B cell (primary cell): Measurements from ENCODE around the gene DIP2A. TPM values are rescaled to one million over a fixed set of nuclear protein-coding genes. Genes with fewer than 3 reads are reported as not detected.

Source experiments
- ATAC-seq: fragments of 200-7000 bp; cut with Tn5 transposase; one replicate; pipeline ENCODE4 v1.10.0; 2021; ENCODE audit warnings: low read depth, mild to moderate bottlenecking, moderate number of reproducible peaks, moderate library complexity
- CTCF ChIA-PET: fragments of 350-600 bp; sonication (Branson Sonifier 250); formaldehyde crosslinking; loops from one replicate; lab custom pipeline; 2021; ENCODE audit warnings: antibody characterized with exemption, inconsistent platforms; lab: Charles Lee
- POLR2A ChIA-PET: fragments of 350-600 bp; sonication (Branson Sonifier 250); formaldehyde crosslinking; loops from one replicate; lab custom pipeline; 2021; ENCODE audit warnings: antibody characterized with exemption; lab: Charles Lee
- DNase-seq: peaks from one replicate; pipeline ENCODE4 v3.0.0; 2013
- H2AFZ ChIP-seq: 2 replicates; pipeline ENCODE4 v1.6.1; 2012; ENCODE audit warnings: mild to moderate bottlenecking, low read depth, low read length; ENCODE audit not compliant: insufficient read depth, poor library complexity, severe bottlenecking
- H3K27ac ChIP-seq, 2 donors: 1 replicate in 1 of 2; 2 replicates in 1 of 2; pipeline ENCODE4 v1.5.1; 2012 to 2013; ENCODE audit warnings: low read length in 2 of 2, mild to moderate bottlenecking in 2 of 2, moderate library complexity in 1 of 2
- H3K27me3 ChIP-seq, 4 experiments: fragments of 200-600 bp in 1 of 4; sonication (generic) in 1 of 4; replicated peaks in 1 of 4; 1 replicate in 2 of 4; 2 replicates in 2 of 4; pipeline versions ENCODE4 v1.6.1 to v1.7.0; 2013 to 2016; ENCODE audit warnings: low read length in 3 of 4, mild to moderate bottlenecking in 2 of 4, mixed read lengths in 1 of 4, moderate library complexity in 1 of 4; ENCODE audit not compliant: insufficient read depth in 4 of 4, control insufficient read depth in 3 of 4; ENCODE audit errors: control extremely low read depth in 1 of 4
- H3K36me3 ChIP-seq, 2 experiments: replicated peaks in 1 of 2; 1 replicate in 1 of 2; 2 replicates in 1 of 2; pipeline versions ENCODE4 v1.6.1 to v1.7.1; 2013; ENCODE audit warnings: low read length in 1 of 2; ENCODE audit not compliant: insufficient read depth in 2 of 2, control insufficient read depth in 1 of 2; ENCODE audit errors: control extremely low read depth in 1 of 2, extremely low read depth in 1 of 2
- H3K4me1 ChIP-seq, 2 donors: fragments of 200-600 bp in 1 of 2; sonication (generic) in 1 of 2; 1 replicate in 1 of 2; 2 replicates in 1 of 2; pipeline versions ENCODE4 v1.5.1 to v1.6.1; 2013 to 2017; ENCODE audit warnings: low read length in 2 of 2; ENCODE audit not compliant: control insufficient read depth in 2 of 2, insufficient read depth in 2 of 2
- H3K4me2 ChIP-seq: replicated peaks from 2 replicates; pipeline ENCODE3; 2012; ENCODE audit warnings: mild to moderate bottlenecking, low read depth, low read length; ENCODE audit not compliant: poor library complexity, severe bottlenecking
- H3K4me3 ChIP-seq, 5 experiments: fragments of 200-600 bp in 1 of 5; sonication (generic) in 1 of 5; 1 replicate in 3 of 5; 2 replicates in 2 of 5; pipeline versions ENCODE4 v1.5.1 to v1.7.0; 2011 to 2016; ENCODE audit warnings: low read length in 4 of 5, mild to moderate bottlenecking in 4 of 5, low read depth in 2 of 5, control low read depth in 1 of 5, moderate library complexity in 1 of 5; ENCODE audit not compliant: insufficient read depth in 1 of 5; ENCODE audit errors: control extremely low read depth in 1 of 5, extremely low read depth in 1 of 5
- H3K79me2 ChIP-seq: fragments of 200-600 bp; sonication (generic); one replicate; pipeline ENCODE4 v1.6.0; 2016; ENCODE audit warnings: low read length; ENCODE audit not compliant: control insufficient read depth, insufficient read depth
- H3K9ac ChIP-seq: fragments of 200-600 bp; sonication (generic); 2 replicates; pipeline ENCODE4 v1.6.1; 2017; ENCODE audit warnings: mild to moderate bottlenecking, low read length, moderate library complexity
- H3K9me3 ChIP-seq, 3 donors: one replicate each; pipeline versions ENCODE4 v1.6.1 to v1.7.1; 2013; ENCODE audit warnings: low read length in 2 of 3; ENCODE audit not compliant: control insufficient read depth in 2 of 3, insufficient read depth in 1 of 3; ENCODE audit errors: control extremely low read depth in 1 of 3
- H4K20me1 ChIP-seq: 2 replicates; pipeline ENCODE4 v1.6.0; 2012; ENCODE audit warnings: mild to moderate bottlenecking, low read length; ENCODE audit not compliant: insufficient read depth, control insufficient read depth, poor library complexity, severe bottlenecking
- H3K27ac Mint-ChIP-seq: one replicate; pipeline ENCODE4 v1.8.0; 2021; ENCODE audit warnings: mixed read lengths
- H3K27me3 Mint-ChIP-seq: one replicate; pipeline ENCODE4 v1.8.0; 2021; ENCODE audit warnings: mixed read lengths
- H3K4me1 Mint-ChIP-seq: one replicate; pipeline ENCODE4 v1.8.0; 2021; ENCODE audit warnings: mixed read lengths
- H3K4me3 Mint-ChIP-seq: one replicate; pipeline ENCODE4 v1.8.0; 2021; ENCODE audit warnings: mixed read lengths
- H3K9me3 Mint-ChIP-seq: one replicate; pipeline ENCODE4 v1.8.0; 2022; ENCODE audit warnings: mixed read lengths; ENCODE audit not compliant: insufficient read depth
- EZH2 ChIP-seq: IDR thresholded peaks from 2 replicates; pipeline ENCODE4 v1.6.1; 2012; ENCODE audit warnings: borderline replicate concordance, low read depth, mild to moderate bottlenecking, moderate library complexity, low read length; ENCODE audit not compliant: insufficient read depth, poor library complexity, severe bottlenecking
- WGBS: methylation state at CpG from one replicate; pipeline ENCODE4 v1.1.5; 2013; ENCODE audit warnings: missing lambda C conversion rate; ENCODE audit not compliant: insufficient coverage; 5-methylcytosine and 5-hydroxymethylcytosine counted together
- intact Hi-C: fragments of 100-400 bp; cut with micrococcal nuclease; formaldehyde crosslinking; loops from one replicate; pipeline ENCODE4 v1.10.0; 2022
- polyA plus RNA-seq: library from polyadenylated mRNA; depleted of rRNA; stranded (reverse); fragments of >200 nt; gene quantifications from 2 replicates; pipeline ENCODE4 v1.2.3, GENCODE V29; 2012
- total RNA-seq, 2 donors: library from RNA; stranded (reverse); fragments of 120-200 nt in 1 of 2; gene quantifications; 1 replicate in 1 of 2; 2 replicates in 1 of 2; pipeline versions ENCODE4 v1.2.3 to v1.2.4, GENCODE V29; 2013 to 2022
- TF ChIP-seq, protein P1 (sequence below): fragments of 200-600 bp; IDR thresholded peaks from one replicate; pipeline ENCODE4 v1.8.0; 2022; ENCODE audit warnings: antibody characterized with exemption, mild to moderate bottlenecking

The DIP2A gene
- total and polyA plus RNA-seq, 2 donors (not counting 1 experiment from before 2014, with no cell fraction given): 40.4 to 59.0 TPM

GRCh38 chr21:46469275-46469674 lies 10.6 kb downstream of the DIP2A start:
- H3K27me3 Mint-ChIP-seq: no peaks in the 10 kb centered on the region

DNA sequence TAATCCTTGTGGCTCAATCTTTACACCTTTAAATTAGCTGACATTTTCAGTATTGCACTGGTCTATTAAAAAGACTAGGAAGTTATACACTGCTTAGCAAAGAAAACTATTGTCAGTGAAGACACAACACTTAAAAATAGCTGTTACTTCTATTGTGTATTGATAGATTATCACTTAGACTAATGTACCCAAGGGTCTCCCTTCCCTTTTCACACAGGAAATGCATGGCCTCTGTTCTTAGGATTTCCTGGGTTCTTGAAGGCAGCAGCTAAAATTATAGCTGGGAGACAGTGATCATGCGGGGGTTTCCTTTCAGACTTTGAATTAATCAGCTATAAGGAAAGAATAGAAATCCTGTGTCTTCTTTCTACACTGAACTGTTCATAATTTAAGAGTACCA lies 12.8 kb downstream of the DIP2A start:
- H3K9me3 ChIP-seq: no peaks in the 10 kb centered on the region
- Mint-ChIP-seq H3K27ac (no peak overlapping the region), H3K4me1 (peaks cover 27% of the 10 kb centered on the region), H3K9me3 (no peaks in the 10 kb centered on the region), H3K27me3 (no peaks in the 10 kb centered on the region), H3K4me3 (no peak overlapping the region)
- TF ChIP-seq EZH2: no peak
- TF ChIP-seq, protein P1, sequence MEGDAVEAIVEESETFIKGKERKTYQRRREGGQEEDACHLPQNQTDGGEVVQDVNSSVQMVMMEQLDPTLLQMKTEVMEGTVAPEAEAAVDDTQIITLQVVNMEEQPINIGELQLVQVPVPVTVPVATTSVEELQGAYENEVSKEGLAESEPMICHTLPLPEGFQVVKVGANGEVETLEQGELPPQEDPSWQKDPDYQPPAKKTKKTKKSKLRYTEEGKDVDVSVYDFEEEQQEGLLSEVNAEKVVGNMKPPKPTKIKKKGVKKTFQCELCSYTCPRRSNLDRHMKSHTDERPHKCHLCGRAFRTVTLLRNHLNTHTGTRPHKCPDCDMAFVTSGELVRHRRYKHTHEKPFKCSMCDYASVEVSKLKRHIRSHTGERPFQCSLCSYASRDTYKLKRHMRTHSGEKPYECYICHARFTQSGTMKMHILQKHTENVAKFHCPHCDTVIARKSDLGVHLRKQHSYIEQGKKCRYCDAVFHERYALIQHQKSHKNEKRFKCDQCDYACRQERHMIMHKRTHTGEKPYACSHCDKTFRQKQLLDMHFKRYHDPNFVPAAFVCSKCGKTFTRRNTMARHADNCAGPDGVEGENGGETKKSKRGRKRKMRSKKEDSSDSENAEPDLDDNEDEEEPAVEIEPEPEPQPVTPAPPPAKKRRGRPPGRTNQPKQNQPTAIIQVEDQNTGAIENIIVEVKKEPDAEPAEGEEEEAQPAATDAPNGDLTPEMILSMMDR: no peak
- ChIA-PET POLR2A (no interaction called here), CTCF (no interaction called here)
- H3K4me1 ChIP-seq: peaks cover 11 to 22% of the 10 kb centered on the region in 2 donors
- H2AFZ ChIP-seq: no peak overlapping the region
- no peak for DNase-seq
- intact Hi-C loops: no loop called here
- WGBS: no CpG with 5 or more reads among the region's 1 CpG
- no peak overlapping the region for H3K4me2 ChIP-seq
- H4K20me1 ChIP-seq: no peaks in the 10 kb centered on the region
- no peaks in the 10 kb centered on the region for H3K27me3 ChIP-seq
- ATAC-seq: no peak
- H3K27ac ChIP-seq: no peak overlapping the region
- H3K36me3 ChIP-seq: peaks cover 0 to 2% of the 10 kb centered on the region in 2 experiments
- H3K4me3 ChIP-seq: no peak overlapping the region
- peaks cover 14% of the 10 kb centered on the region for H3K79me2 ChIP-seq
- no peak overlapping the region for H3K9ac ChIP-seq

More at GRCh38 chr21:46469275-46469674, 10.6 kb downstream of the DIP2A start:
- Histone ChIP-seq H3K36me3 (peaks cover 2% of the 10 kb centered on the region in 2 experiments), H4K20me1 (no peaks in the 10 kb centered on the region), H3K27ac (no peak overlapping the region), H3K27me3 (no peaks in the 10 kb centered on the region), H3K79me2 (peaks cover 14% of the 10 kb centered on the region), H3K4me3 (no peak overlapping the region), H3K4me2 (no peak overlapping the region), H3K9ac (no peak overlapping the region), H3K9me3 (no peaks in the 10 kb centered on the region), H2AFZ (no peak overlapping the region), H3K4me1 (peaks cover 6 to 18% of the 10 kb centered on the region in 2 donors)
- intact Hi-C loops: no loop called here
- peaks cover 21% of the 10 kb centered on the region for H3K4me1 Mint-ChIP-seq
- no peak for DNase-seq
- no peak for TF ChIP-seq EZH2
- TF ChIP-seq, protein P1: no peak
- no peak overlapping the region for H3K4me3 Mint-ChIP-seq
- no peak for ATAC-seq
- H3K9me3 Mint-ChIP-seq: no peaks in the 10 kb centered on the region
- WGBS: 100% methylated on average over 3 of the region's 3 CpGs
- H3K27ac Mint-ChIP-seq: no peak overlapping the region
- POLR2A ChIA-PET: no interaction called here
- CTCF ChIA-PET: interaction anchor here (0.5 kb wide), 1 partner anchor 96 kb away, joined by 3 read pairs; no protein-coding TSS in a partner anchor
